ENCODE results near the gene ARMC6. TPM values are rescaled to one million over a fixed set of nuclear protein-coding genes. Genes with fewer than 3 reads are reported as not detected.

The ARMC6 gene
- total and polyA plus RNA-seq, 2 experiments from 2014 or later = 26.4 to 30.8 TPM

- Histone ChIP-seq H3K4me2 (no peak overlapping the region), H3K4me3 (no peak overlapping the region), H4K20me1 (ENCODE audit: insufficient read depth, poor library complexity, severe bottlenecking) (no peaks in the 10 kb centered on the region), H2AFZ (no peak overlapping the region), H3K36me3 (replicated peaks; ENCODE audit: insufficient read depth, low read depth) (no peaks in the 10 kb centered on the region), H3K27me3 (no peaks in the 10 kb centered on the region), H3K9me2 (replicated peaks; ENCODE audit: insufficient read depth) (no peaks in the 10 kb centered on the region), H3K27ac (no peak overlapping the region), H3K79me2 (no peaks in the 10 kb centered on the region), H3K4me1 (ENCODE audit: insufficient read depth) (no peaks in the 10 kb centered on the region), H3K9me3 (ENCODE audit: low read depth) (no peaks in the 10 kb centered on the region)
- TF ChIP-seq EZH2 (IDR thresholded peaks at IDR 0.05; ENCODE audit: borderline replicate concordance) (no peak), CTCF (IDR thresholded peaks at IDR 0.05; ENCODE audit: poor library complexity) (no peak), EZH2phosphoT487 (IDR thresholded peaks at IDR 0.05; ENCODE audit: low read depth, severe bottlenecking, unreplicated experiment) (no peak)
- 98% methylated on average over 14 of the region's 14 CpGs for WGBS (ENCODE audit: low lambda C conversion rate, missing lambda C conversion rate)
- no peak for DNase-seq (ENCODE audit: low spot score)
These were observed 41.9 kb upstream of the ARMC6 start for GRCh38 chr19:18991468-18991867.

- H4K20me1 ChIP-seq (ENCODE audit: insufficient read depth, poor library complexity, severe bottlenecking) = no peaks in the 10 kb centered on the region
- no peaks in the 10 kb centered on the region for H3K9me3 ChIP-seq (ENCODE audit: low read depth)
- no peaks in the 10 kb centered on the region for H3K4me1 ChIP-seq (ENCODE audit: insufficient read depth)
- no peak overlapping the region for H3K4me2 ChIP-seq
- no peaks in the 10 kb centered on the region for H3K9me2 ChIP-seq (replicated peaks; ENCODE audit: insufficient read depth)
- H3K79me2 ChIP-seq = no peaks in the 10 kb centered on the region
- no peaks in the 10 kb centered on the region for H3K36me3 ChIP-seq (replicated peaks; ENCODE audit: insufficient read depth, low read depth)
- no peak for DNase-seq (ENCODE audit: low spot score)
- TF ChIP-seq CTCF (IDR thresholded peaks at IDR 0.05; ENCODE audit: poor library complexity) (no peak), EZH2phosphoT487 (IDR thresholded peaks at IDR 0.05; ENCODE audit: low read depth, severe bottlenecking, unreplicated experiment) (no peak), EZH2 (IDR thresholded peaks at IDR 0.05; ENCODE audit: borderline replicate concordance) (no peak)
- H3K27me3 ChIP-seq = no peaks in the 10 kb centered on the region
- WGBS (ENCODE audit: low lambda C conversion rate, missing lambda C conversion rate) = 96% methylated on average over 8 of the region's 8 CpGs
- H2AFZ ChIP-seq = no peak overlapping the region
- H3K4me3 ChIP-seq = no peak overlapping the region
- H3K27ac ChIP-seq = no peak overlapping the region
These were observed 40.7 kb upstream of the ARMC6 start for GRCh38 chr19:18992696-18993095.

GRCh38 chr19:18993115-18993514 lies 40.3 kb upstream of the ARMC6 start:
- H3K4me3 ChIP-seq = no peak overlapping the region
- no peaks in the 10 kb centered on the region for H3K79me2 ChIP-seq
- no peak overlapping the region for H3K4me2 ChIP-seq
- H3K27me3 ChIP-seq = no peaks in the 10 kb centered on the region
- H3K9me3 ChIP-seq (ENCODE audit: low read depth) = no peaks in the 10 kb centered on the region
- H2AFZ ChIP-seq = no peak overlapping the region
- H3K9me2 ChIP-seq (replicated peaks; ENCODE audit: insufficient read depth) = no peaks in the 10 kb centered on the region
- WGBS (ENCODE audit: low lambda C conversion rate, missing lambda C conversion rate) = 91% methylated on average over 10 of the region's 10 CpGs
- H3K4me1 ChIP-seq (ENCODE audit: insufficient read depth) = no peaks in the 10 kb centered on the region
- no peaks in the 10 kb centered on the region for H4K20me1 ChIP-seq (ENCODE audit: insufficient read depth, poor library complexity, severe bottlenecking)
- TF ChIP-seq CTCF (IDR thresholded peaks at IDR 0.05; ENCODE audit: poor library complexity) (no peak), EZH2phosphoT487 (IDR thresholded peaks at IDR 0.05; ENCODE audit: low read depth, severe bottlenecking, unreplicated experiment) (no peak), EZH2 (IDR thresholded peaks at IDR 0.05; ENCODE audit: borderline replicate concordance) (no peak)
- H3K36me3 ChIP-seq (replicated peaks; ENCODE audit: insufficient read depth, low read depth) = no peaks in the 10 kb centered on the region
- H3K27ac ChIP-seq = no peak overlapping the region
- DNase-seq (ENCODE audit: low spot score) = no peak

GRCh38 chr19:18995804-18996241 lies 37.6 kb upstream of the ARMC6 start:
- H3K27me3 ChIP-seq = no peaks in the 10 kb centered on the region
- H3K79me2 ChIP-seq = no peaks in the 10 kb centered on the region
- TF ChIP-seq EZH2 (IDR thresholded peaks at IDR 0.05; ENCODE audit: borderline replicate concordance) = no peak
- TF ChIP-seq CTCF (IDR thresholded peaks at IDR 0.05; ENCODE audit: poor library complexity) = peak; percentile 46
- peak; percentile 82 for DNase-seq (ENCODE audit: low spot score)
- H2AFZ ChIP-seq = no peak overlapping the region
- no peaks in the 10 kb centered on the region for H3K9me2 ChIP-seq (replicated peaks; ENCODE audit: insufficient read depth)
- H3K27ac ChIP-seq = no peak overlapping the region
- H3K4me2 ChIP-seq = no peak overlapping the region
- no peaks in the 10 kb centered on the region for H3K9me3 ChIP-seq (ENCODE audit: low read depth)
- H4K20me1 ChIP-seq (ENCODE audit: insufficient read depth, poor library complexity, severe bottlenecking) = no peaks in the 10 kb centered on the region
- no peaks in the 10 kb centered on the region for H3K4me1 ChIP-seq (ENCODE audit: insufficient read depth)
- no peaks in the 10 kb centered on the region for H3K36me3 ChIP-seq (replicated peaks; ENCODE audit: insufficient read depth, low read depth)
- 65% methylated on average over 5 of the region's 5 CpGs for WGBS (ENCODE audit: low lambda C conversion rate, missing lambda C conversion rate)
- no peak overlapping the region for H3K4me3 ChIP-seq
